Coronary artery (tissue), 2 donors: ENCODE measurements around the gene CETP.

Source experiments
- DNase-seq: peaks from one replicate; pipeline ENCODE4 v3.0.0-alpha.2; 2017; ENCODE audit warnings: low spot score
- H3K27ac ChIP-seq, 2 donors: fragments of 200-600 bp; sonication (generic); one replicate each; pipeline ENCODE4 v1.5.1; 2016 to 2019
- H3K4me3 ChIP-seq: fragments of 200-600 bp; sonication (generic); 2 replicates; pipeline ENCODE4 v1.5.1; 2016; ENCODE audit warnings: mild to moderate bottlenecking, moderate library complexity
- TF ChIP-seq, protein P1 (sequence below): fragments of 200-600 bp; sonication (generic); IDR thresholded peaks from one replicate; pipeline ENCODE4 v1.5.1; 2019; ENCODE audit warnings: antibody characterized with exemption

CETP gene

GRCh38 chr16:56936491-56936890 lies 25.3 kb upstream of the CETP start:
- TF ChIP-seq, protein P1, sequence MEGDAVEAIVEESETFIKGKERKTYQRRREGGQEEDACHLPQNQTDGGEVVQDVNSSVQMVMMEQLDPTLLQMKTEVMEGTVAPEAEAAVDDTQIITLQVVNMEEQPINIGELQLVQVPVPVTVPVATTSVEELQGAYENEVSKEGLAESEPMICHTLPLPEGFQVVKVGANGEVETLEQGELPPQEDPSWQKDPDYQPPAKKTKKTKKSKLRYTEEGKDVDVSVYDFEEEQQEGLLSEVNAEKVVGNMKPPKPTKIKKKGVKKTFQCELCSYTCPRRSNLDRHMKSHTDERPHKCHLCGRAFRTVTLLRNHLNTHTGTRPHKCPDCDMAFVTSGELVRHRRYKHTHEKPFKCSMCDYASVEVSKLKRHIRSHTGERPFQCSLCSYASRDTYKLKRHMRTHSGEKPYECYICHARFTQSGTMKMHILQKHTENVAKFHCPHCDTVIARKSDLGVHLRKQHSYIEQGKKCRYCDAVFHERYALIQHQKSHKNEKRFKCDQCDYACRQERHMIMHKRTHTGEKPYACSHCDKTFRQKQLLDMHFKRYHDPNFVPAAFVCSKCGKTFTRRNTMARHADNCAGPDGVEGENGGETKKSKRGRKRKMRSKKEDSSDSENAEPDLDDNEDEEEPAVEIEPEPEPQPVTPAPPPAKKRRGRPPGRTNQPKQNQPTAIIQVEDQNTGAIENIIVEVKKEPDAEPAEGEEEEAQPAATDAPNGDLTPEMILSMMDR = no peak
- no peak for DNase-seq

DNA sequence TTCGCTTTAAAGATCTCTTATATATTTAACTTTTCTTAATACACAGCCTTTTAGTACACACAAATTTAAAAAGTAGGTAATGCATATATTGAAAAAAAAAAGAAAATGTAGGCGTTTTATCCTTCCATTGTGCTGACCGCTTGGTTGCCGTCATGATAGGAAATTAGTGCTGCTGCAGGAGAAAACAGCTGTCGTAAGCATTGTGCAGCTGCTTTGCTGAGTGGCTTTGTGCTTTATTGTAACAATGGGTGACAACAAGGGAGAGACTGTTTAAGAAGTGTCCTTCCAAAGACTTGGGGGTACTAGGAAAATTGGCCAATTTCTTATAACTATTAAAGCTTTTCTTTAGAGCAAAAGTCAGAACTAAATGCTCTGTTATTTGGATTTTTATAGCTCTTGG lies 24.8 kb upstream of the CETP start:
- no peak for DNase-seq
- H3K27ac ChIP-seq = no peak overlapping the region
- TF ChIP-seq, protein P1 = no peak
- no peak overlapping the region for H3K4me3 ChIP-seq

More at GRCh38 chr16:56936491-56936890, 25.3 kb upstream of the CETP start:
- Histone ChIP-seq H3K4me3 (peak overlapping the region; percentile 7), H3K27ac (no peak overlapping the region)

DNA sequence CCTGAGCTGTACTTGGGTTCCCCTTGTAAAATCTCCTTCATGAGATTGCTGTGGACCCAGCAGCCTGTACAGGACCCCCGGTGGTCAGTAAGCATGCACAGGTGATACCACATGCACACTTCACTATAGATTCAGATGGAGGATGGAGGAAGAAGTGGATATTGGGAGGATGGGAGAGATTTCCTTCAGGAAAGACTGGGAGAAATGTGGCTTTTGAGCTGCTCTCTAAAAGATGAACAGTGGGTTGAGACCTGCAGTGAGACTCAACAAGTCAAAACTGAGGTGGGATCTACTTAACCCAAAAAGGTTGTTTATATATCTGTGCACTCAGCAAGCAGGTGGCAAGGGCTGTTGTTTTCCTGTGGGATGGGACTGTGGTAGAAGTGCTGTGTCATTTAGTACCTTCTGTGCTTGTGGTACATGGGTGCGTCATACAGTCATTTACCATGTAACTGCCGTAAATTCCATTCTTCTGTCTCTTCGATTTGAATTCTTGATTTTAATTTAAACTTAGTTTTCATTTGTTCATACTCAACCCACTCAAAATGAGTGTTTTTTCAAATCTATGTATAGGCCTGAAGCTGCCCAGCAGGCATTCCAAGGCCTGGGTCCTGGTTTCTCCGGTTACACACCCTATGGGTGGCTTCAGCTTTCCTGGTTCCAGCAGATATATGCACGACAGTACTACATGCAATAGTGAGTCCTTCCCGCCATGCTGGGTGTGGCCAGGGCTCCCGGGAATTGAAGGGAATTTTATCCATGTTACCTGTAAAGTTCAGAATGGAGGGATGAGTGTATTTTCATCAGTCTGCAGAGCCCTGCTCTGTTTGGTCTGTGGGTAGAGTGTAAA lies 22.9 kb upstream of the CETP start:
- DNase-seq = no peak
- TF ChIP-seq, protein P1 = no peak
- H3K4me3 ChIP-seq = no peak overlapping the region
- no peak overlapping the region for H3K27ac ChIP-seq

- Histone ChIP-seq H3K4me3 (no peak overlapping the region), H3K27ac (no peak overlapping the region)
- DNase-seq = no peak
- TF ChIP-seq, protein P1 = no peak
Observed at GRCh38 chr16:56939801-56940200, 21.9 kb upstream of the CETP start.

DNA sequence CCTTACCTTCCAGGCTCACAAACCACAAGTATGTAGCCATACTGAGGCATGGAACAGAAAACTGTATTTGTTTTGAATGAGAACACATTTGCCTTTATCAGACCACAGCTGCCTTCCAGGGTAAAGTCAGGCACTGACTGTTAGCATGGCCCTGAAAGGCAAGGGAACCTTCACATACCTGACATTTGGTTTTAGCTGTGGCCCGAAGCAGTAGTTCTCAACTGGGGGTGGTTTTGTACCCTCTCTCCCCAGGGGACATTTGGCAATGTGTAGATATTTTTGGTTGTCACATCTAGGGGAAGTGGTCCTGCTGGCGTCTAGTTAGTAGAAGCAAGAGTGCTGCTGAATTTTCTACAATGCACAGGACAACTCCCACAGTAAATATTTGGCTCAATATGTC lies 20.7 kb upstream of the CETP start:
- Histone ChIP-seq H3K4me3 (no peak overlapping the region), H3K27ac (peak overlapping the region in 1 of 2 donors; percentile 38)
- no peak for DNase-seq
- TF ChIP-seq, protein P1 = no peak

- Histone ChIP-seq H3K27ac (no peak overlapping the region), H3K4me3 (no peak overlapping the region)
- TF ChIP-seq, protein P1 = no peak
- no peak for DNase-seq
Observed at GRCh38 chr16:56941856-56942331, 19.9 kb upstream of the CETP start.

DNA sequence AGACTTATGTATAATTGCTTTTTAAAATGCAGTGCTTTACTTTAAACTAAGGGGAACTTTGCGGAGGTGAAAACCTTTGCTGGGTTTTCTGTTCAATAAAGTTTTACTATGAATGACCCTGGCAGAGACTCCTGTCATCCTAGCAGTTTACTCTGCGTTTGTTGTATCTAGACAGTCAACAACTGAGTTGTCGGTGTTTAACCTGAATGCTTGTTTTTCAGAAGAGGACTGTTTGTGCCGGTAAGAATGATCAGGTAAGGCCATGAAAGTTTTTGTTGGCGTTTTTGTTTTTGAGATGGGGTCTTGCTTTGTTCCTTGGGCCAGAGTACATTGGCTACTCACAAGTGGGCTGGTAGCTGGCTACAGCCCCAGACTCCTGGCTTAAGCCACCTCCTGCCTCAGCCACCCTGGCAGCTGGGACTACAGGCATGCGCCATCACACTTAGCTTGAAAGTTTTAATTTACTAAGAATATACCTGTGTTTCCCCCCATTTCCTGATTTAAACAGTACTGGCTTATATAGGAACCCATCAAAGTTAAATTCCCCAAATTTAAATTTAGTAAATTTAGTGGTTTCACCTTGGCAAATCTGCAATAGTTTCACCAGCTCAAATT lies 17.9 kb upstream of the CETP start:
- Histone ChIP-seq H3K4me3 (no peak overlapping the region), H3K27ac (no peak overlapping the region)
- TF ChIP-seq, protein P1 = no peak
- no peak for DNase-seq
